GM15510 (cell line): Measurements from ENCODE around the gene CCN6.

ENCODE experiments used
- POLR2A ChIP-seq: IDR thresholded peaks from 3 replicates; pipeline ENCODE4 v1.6.1; 2011; ENCODE audit warnings: borderline replicate concordance; ENCODE audit not compliant: insufficient read length; ENCODE audit errors: extremely low read depth

CCN6 gene

GRCh38 chr6:112061605-112062004 lies 7.7 kb downstream of the CCN6 start:
- TF ChIP-seq POLR2A, result no peak

- TF ChIP-seq POLR2A, result no peak
Observed at GRCh38 chr6:112062966-112063365, 9.1 kb downstream of the CCN6 start.

- no peak for TF ChIP-seq POLR2A
Observed at GRCh38 chr6:112065426-112065986, 11.6 kb downstream of the CCN6 start.

GRCh38 chr6:112066606-112067005 lies 12.7 kb downstream of the CCN6 start:
- TF ChIP-seq POLR2A, result no peak

- TF ChIP-seq POLR2A, result no peak
Observed at GRCh38 chr6:112081569-112081968, 27.7 kb downstream of the CCN6 start.

- TF ChIP-seq POLR2A, result no peak
Observed at GRCh38 chr6:112085286-112086065, 31.6 kb downstream of the CCN6 start.

GRCh38 chr6:112086744-112087135 lies 32.8 kb downstream of the CCN6 start:
- TF ChIP-seq POLR2A, result no peak

- TF ChIP-seq POLR2A, result peak; percentile 84
Observed at GRCh38 chr6:112087136-112087911, 33.4 kb downstream of the CCN6 start, which contains the start of the genes FAM229B and TUBE1. Gene FAM229B, plus strand, starts transcription at chr6:112087591. Its CDS starts 11,693 bp downstream, at chr6:112099284. Gene TUBE1, minus strand, starts transcription at chr6:112087482. Its CDS starts 48 bp downstream, at chr6:112087434.

- TF ChIP-seq POLR2A, result no peak
Observed at GRCh38 chr6:112087916-112088315, 34.0 kb downstream of the CCN6 start.

GRCh38 chr6:112096901-112097300 lies 43.0 kb downstream of the CCN6 start:
- TF ChIP-seq POLR2A, result no peak

- no peak for TF ChIP-seq POLR2A
Observed at GRCh38 chr6:112100561-112100960, 46.7 kb downstream of the CCN6 start.

- no peak for TF ChIP-seq POLR2A
Observed at GRCh38 chr6:112106562-112106961, 52.7 kb downstream of the CCN6 start.

- TF ChIP-seq POLR2A, result no peak
Observed at GRCh38 chr6:112109262-112109661, 55.4 kb downstream of the CCN6 start.

- TF ChIP-seq POLR2A, result no peak
Observed at GRCh38 chr6:112113431-112113830, 59.5 kb downstream of the CCN6 start.

GRCh38 chr6:112113918-112114317 lies 60.0 kb downstream of the CCN6 start:
- TF ChIP-seq POLR2A, result no peak
